M059J (cell line): Measurements from ENCODE around the gene KRTAP10-3. TPM values are rescaled to one million over a fixed set of nuclear protein-coding genes. Genes with fewer than 3 reads are reported as not detected.

Source experiments
- DNase-seq: peaks from one replicate; pipeline ENCODE4 v3.0.0-alpha.2; 2012; ENCODE audit warnings: low read depth
- total RNA-seq: library from RNA; depleted of rRNA; stranded (reverse); fragments of >200 nt; shearing (Covaris generic); gene quantifications from 2 replicates; pipeline ENCODE4 v1.2.3, GENCODE V29; 2014

The KRTAP10-3 gene
- total RNA-seq, 1 experiment from 2014 or later: not detected

DNA sequence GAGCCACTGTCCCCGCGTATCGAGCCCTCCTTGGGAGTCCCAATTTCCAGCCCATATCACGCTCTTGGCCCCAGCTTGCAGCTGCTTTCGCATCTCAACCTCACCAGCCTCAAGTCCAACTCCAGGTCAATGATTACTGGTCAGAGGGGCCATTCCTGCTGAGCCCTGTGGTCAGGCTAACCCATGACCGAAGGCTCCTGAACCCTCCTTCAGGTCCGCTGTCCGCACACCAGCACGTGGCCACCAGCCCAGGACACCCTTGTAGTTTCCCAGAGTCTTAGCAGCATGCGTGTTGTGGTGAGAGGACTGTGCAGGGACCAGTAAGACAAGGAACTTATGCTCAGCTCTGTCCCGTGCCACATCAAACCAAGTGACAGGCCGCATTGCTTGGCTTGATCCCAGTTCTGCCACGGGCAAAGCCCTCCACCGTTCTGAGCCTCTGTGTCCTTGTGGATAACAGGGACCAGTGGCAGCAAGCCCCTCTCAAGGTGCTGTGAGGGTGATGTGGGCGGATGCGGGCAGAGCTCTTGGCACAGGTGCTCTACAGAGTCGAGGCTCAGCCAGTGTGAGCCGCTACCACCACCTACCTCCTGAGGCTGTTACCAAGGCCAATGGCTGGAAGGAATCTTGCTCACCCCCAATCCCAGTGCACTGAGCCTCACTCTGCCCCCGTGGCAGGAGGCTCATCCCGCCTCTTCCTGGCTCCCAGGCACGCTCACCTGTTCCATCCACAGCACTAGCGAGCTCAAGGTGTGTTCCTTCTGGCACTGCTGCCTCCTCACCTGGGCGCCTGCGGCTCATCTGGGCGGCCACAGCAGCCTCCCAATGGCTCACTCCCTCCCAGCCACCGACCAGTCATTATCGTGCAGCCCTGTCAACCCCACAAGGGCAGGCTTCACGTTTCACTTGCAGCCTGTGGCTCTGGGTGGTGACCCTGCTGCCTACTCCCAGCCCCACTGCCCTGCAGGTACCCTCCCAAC, 39.0 kb downstream of the KRTAP10-3 start:
- no peak for DNase-seq

DNA sequence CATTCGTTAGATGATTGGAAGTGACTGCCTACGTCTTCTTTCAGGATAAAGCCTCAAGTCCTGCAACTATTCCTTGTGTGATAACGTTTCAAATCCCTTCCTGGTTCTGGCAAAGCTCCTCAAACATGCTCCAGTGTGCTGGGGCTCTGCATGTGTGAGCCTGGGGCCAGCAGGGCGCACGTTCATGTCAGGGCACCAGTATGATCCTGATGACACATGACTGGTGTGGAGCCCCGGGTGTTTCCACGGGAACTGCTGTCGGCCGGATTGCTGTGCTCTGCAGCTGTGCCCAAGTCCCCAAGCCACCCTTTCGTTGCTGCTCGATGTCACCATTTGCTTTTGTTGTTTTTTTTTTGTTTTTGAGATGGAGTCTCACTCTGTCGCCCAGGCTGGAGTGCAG, 39.9 kb downstream of the KRTAP10-3 start:
- DNase-seq: no peak

DNA sequence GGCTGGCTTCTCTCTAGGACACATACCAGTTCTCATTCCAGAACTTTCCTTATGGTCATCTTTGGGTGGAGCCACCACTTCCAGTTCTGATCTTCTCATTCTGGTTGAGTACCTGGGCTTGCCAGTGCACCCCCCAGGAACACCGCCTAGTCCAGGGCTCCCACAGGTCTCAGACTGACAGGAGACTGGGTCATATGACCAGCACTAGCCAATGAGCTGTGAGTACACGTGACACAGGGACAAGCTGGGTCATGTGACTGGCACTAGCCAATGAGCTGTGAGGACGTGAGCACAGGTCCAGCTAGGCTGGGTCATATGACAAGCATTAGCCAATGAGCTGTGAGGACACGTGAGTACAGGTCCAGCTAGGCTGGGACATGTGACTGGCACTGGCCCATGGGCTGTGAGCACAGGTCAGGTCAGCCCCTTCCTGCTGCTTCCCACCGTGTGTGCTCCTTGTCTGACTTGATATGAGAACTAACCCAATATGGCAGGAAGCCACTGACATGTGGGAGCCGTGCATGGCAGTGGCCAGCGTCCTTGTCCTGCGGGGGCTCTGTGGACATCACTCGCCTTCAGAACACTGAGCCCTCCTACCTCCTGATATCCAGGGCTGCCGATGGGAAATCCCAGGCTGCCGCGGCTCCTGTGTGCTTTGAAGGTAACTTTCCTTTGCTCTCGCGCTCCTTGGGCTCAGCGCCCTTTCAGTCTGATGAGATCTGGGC, 41.3 kb downstream of the KRTAP10-3 start:
- DNase-seq: peak; percentile 88

DNA sequence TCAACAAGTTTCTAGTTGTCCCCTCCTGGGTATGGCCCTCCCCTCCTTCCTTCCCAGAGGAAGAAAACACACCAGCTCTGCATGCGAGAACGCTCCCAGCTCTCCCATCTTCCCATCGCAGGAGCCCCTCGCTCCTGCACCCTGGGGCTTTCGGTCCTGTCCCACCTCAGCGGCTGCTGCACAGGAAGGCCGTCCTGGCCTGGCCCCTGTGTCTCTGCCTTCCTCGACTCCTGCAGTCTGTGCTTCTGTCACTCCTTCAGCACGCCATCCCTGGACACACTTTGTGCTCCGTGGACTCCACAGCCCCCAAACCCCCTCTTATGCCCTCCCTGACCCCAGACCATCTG, 41.8 kb downstream of the KRTAP10-3 start:
- DNase-seq: no peak

DNA sequence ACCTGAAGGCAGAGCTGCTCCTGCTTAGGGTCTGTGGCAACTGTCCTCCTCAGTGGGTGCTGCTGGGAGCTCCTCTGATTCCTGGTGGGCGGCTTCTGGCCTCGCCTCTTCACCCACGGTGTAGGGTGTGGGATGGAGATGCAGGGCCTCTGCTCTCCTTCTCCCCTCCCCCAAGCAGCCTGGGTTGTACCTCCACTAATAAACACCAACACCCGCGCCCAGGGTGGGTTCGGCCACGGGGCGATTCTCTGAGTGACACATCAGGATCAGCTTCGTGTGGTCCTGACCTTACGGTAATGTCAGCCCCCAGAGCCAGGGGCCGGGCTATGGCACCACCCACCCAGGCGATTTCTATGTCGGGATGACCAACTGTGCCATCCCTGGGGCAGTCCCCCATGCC, 42.3 kb downstream of the KRTAP10-3 start:
- DNase-seq: no peak

DNA sequence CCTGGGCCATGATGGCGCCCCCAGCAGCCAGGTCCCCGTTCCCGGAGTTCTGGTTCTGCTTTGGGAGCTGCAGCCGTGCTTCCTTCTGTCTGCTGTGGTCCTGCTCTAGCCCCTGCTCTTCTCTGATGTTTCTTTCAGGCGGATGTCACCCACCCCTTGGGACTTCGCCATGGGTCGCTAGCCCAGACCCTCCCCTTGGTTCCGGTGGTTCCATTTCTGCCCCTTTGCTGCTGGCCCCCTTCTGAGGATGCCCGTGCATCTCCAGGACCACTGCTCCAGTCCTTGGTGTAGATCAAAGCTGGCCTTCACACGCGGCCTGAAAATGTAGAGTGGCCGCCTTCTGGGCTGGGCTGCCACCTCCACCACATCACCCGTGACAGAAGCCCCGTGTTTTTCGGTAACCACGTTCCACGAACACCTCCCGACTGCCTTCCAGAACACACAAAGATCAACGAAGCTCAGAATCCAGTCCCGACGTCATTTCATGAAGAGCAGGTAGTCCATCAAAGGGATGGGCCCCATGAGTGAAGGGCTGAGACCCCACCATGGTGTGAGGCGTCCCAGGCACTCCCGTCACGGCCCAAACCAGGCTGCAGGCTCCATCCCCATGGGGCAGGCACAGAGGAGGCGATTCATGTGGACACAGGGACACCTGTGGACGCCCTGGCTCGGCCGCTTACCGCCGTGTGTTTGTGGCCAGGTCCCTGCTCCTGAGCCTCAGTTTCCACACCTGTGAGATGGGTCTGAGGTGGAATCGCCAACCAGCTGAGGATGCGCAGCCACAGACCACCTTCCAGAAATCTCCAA, 43.0 kb downstream of the KRTAP10-3 start:
- no peak for DNase-seq

DNA sequence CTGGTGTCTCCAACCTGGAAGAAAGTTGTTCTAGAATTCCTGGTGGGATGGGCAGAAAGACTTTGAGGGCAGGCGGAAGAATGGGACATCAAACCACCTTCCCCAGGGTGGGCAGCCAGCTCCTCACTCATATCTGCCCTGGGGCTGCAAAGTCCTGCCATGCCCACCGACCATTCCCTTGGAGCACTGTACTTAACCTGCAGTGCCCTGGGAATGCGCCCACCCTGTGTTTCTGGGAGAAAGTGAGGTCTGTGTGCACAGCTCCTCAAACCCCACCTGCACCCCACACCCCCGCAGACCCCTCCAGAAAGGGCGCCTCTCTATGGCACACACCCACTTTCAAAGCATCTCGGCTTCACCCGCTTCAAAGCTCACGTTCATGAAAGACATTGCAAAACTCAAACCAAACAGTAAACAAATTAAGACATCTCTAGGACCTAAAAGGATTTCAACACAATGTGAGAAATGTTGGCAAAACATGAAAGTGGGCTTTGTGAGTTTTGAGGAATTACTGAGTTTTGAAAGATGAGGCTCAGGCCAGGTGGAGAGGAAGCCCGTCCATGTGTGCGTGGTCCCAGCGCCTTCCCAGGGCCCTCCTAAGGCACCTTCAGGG, 43.7 kb downstream of the KRTAP10-3 start:
- no peak for DNase-seq

DNA sequence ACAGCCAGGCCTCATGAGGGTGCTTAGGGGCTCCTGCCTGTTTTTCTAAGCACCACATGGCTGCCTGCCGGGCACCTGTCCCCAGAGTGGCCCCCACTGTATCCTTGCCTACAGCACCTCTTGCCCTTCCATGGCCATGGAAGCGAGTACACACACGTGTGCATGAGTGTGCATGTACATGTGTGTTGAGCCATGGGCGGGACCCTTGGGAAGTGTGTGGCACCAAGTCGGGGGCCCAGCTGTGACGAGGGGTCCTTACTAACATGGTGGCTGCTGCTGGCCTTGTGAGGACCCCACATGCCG, 44.4 kb downstream of the KRTAP10-3 start:
- no peak for DNase-seq

DNA sequence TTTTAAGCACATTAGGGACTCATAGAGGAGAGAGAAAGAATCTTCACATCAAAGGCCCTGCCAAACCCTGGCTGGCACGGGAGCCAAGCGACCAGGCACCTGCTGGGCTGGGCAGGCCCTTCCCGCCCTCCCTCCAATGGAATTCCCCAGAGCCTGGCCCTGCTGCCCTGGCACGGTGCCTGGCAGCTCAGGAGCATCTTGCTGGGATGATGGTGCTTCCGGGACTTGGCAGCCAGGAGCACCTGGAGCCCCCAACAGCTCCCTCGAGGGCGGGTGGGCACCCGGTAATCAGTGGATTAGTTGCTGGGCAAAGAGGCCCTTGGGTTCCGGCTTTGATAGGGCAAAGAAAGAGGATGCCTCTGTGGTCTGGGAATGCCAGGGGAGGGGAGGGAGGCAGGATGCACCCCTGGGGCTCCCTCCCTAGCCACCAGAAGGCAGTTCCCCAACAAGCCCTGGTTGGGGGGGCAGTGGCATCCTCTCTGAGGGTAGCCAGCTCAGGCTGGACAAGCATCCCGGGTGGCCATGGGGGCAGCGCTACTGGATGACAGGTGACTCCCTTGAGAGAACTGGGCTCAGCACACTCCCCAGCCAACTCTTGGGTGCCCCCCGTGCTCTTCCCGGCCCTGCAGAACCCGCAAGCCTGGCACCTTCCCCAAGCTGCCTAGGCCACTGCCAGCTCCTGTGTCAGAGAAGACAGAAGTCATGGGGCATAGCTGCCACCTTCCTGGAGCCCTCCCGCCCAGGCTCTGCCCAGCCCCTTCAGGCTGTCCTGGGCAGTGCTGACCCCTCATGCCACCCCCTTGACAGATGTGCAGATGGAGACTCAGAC, 45.0 kb downstream of the KRTAP10-3 start:
- DNase-seq: peak; percentile 14

DNA sequence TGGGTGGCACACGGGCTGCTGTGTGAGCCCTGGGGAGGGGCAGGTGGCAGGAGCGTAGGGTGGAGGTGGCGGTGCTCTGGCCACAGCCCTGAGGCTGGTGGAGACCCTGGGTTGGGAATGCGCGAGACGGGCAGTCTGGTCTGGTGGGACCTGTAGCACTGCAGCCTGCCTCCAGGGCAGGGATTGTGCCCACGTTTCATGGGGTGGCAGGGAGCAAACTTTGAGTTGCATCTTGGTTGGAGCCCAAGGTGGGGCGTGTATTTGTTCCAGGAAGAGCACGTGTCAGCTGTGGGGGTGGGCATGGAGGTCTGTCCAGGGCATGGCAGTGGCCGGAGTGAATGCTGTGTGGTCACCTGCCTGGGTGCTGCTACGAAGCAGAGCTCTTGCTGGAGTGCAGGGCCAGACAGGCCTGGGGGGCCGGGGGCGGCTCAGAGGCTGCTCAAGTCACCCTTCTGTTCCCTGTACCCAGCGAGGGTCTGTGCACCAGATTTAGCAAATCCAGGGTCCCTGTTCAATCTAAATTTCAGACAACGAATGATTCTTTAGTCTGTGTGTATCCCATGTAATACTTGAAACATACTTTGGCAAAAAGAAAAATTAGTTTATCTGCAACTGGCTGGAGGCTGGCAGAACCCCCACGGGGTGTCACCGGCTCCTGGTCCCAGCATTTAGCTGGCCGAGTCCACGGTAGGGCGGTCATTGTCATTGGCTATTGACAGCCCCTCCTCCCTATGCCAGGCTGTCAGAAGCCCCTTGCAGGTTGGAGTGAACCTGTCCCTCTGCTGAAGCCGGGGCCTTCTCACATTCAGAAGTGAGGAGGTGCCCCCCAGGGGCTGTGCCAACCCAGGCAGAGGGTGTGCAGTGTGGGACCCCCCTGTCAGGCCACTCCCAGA, 45.9 kb downstream of the KRTAP10-3 start:
- DNase-seq: no peak

DNA sequence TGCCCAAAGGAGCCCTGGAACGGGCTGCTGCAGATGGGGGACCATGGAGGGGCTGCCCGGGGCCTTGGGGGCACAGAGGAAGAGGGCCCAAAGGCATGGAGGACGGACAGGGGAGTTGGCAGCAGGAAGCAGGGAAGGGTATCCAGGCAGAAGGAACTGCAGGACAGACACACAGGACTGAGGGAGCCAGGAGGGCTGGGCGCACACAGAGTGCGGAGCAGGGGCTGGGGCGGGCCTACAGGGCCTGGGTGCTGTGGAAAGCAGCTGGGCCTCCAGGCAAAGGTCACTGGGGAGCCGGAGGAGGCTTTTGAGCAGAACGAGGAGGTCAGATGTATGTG, 46.7 kb downstream of the KRTAP10-3 start:
- no peak for DNase-seq

DNA sequence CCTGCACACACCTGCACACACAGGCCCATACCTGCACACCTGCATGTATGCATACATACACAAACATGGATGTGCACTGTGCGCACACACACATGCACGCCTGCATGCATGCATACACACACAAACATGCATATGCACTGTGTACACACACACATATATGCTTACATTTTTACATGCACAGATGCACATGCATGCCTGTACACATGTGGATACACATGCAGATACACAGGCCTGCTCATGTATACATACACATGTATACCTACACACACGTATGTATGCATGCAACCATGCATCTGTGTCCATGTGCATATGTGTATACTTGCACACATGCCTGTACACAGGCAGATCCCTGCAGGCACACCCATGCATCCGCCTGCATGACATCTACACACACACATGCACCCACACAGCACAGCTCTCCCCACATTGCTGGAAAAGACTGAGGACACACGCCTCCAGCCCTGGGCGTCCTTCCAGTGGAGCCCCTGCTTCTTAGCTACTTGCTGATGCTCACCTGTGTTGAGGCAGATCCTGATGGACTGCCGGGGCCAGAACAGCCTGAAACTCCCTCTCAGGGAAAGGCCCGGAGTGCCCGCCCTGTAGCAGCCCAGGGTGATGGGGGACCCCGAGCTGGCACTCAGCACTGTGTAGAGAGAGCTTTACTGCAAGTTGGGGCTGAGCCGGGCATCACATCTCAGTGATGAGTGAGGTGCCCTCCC, 47.2 kb downstream of the KRTAP10-3 start:
- no peak for DNase-seq

DNA sequence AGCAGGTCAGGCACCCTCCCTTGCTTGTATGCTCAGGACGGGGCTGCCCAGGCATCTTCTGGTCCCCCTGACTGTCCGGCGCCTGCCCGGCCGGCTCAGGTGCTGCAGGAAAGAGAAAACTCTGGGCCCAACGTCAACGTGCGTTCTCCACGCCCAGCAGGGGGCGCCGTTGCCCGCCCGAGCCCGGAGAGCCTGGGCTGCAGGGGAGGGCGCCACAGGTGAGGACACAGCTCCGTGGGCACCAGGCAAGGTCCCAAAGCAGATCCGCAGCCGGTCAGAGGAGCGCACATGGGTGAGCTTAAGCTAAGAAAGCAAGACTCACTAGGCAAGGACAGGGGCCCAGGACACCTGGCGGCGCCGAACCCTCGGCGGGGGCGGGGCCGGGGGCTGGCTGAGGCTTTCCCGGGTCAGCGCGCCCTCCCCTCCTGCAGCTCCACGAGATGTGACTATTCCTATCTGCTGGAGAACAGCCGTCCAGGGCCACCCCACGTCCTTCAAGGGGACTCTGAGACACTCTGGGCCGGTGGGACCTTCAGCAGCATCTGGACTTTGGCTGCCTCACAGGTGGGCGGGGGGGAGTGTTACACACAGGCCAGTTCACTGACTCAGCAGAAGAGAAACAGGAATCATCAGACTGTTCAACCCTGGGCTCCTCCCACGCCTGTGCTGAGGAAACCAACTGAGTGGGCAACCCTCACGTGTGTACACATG, 47.9 kb downstream of the KRTAP10-3 start:
- DNase-seq: peak; percentile 35

DNA sequence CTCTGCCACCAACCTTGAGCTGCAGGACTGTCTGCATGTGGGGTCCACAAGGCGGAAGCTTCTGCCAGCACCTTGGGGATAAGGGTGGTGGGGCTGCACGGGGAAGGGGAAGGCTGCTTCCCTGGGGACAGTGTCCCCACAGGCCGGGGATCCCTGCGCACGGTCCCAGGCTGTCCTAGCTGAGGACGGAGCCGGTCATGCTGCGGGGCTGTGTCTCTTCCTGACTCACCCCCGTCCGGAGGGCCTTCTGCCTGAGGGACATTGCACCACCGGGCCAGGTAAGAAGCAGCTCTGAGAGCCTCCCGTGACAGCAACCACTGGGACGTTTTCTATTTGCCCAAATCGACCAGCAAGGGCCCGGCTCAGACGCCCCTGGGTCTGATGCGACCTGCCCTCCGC, 48.5 kb downstream of the KRTAP10-3 start:
- no peak for DNase-seq

DNA sequence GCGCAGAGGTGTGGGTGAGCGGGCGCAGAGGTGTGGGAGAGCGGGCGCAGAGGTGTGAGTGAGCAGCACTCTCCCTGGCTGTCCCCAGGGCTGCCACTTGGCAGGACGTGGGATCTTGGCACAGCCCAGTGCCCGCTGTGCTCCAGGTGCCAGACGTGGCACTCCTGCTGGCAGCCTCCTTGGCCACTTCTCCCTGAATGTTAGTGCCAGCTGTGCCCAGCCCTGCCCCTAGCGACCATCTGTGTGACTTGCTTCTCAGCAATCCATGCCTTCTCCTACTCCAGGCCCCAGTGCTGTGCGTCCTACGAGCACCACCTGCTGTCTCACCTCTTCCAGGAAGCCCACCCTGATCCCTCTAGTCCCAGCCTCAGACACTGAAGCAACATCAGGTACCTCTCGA, 49.1 kb downstream of the KRTAP10-3 start:
- DNase-seq: peak; percentile 60

DNA sequence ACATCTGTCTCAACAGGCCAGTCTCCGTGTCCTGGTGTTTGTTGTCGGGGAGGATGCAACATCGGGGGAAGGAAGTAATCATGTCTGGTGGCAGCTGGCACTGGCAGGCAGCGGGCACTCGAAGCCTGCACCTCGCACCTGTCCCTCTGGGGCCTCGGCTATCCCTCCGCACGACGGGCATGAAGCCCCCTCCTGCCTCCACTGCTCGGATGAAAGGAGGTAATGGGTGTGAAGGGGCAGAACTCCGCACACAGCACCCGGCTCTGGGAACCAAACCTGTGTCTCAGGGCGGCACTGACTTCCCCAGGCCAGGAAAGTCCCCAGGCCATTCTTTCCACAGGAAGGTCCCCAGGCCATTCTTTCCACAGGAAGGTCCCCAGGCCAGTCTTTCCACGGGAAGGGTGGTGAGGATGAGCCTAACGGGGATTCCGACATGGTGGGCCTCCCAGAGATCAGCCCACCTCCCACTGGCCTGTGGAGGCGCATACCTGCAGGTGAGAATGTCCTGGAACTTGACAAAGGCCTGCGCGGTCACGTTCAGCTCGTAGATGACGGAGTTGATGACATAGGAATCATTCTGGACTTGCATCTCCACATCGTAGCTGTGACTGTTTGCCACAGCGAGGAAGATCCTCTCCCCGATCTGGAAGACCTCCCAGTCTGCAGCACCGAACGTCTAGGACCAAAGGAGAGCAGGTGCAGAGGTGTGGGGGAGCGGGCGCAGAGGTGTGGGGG, 49.7 kb downstream of the KRTAP10-3 start:
- no peak for DNase-seq

DNA sequence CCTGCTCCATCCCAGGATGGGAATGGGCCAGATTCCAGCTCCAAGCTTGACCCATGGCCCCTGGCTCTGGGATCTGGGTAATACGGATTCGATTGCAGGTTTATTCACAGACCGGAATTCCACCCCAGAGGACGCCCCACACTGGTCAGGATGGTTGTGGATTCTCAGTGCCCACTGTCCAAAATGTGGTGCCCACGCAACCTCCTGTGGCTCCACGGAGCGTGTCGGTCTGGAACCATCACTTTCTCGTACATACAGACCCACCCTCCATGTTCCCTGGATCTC, 50.2 kb downstream of the KRTAP10-3 start:
- DNase-seq: no peak
